Measurements from ENCODE around the gene DOCK9.

GRCh38 chr13:98942997-98943396 is 34.9 kb downstream of the DOCK9 start:
- TF ChIP-seq TEAD4 (IDR thresholded peaks at IDR 0.05; ENCODE audit: borderline replicate concordance, insufficient read depth), result no peak
- no peak for TF ChIP-seq TCF12 (IDR thresholded peaks at IDR 0.05)
- no peak for TF ChIP-seq POLR2AphosphoS5 (IDR thresholded peaks at IDR 0.05; ENCODE audit: low read depth, low read length)

Measured in SK-N-SH (cell line).